ENCODE data around the gene BEST4.
A peak's percentile ranks its signal among the peaks of the same experiment; 100 is the strongest.

GRCh38 chr1:44807364-44808062 is 19.5 kb upstream of the BEST4 start:
- TF ChIP-seq CTCF (IDR thresholded peaks at IDR 0.05) (no peak), EP300 (IDR thresholded peaks at IDR 0.05) (peak; percentile 19)

Measured in stomach (tissue), 4 donors.